Left lung (tissue), 10 donors: ENCODE results near the gene CNPY1. TPM values are rescaled to one million over a fixed set of nuclear protein-coding genes. Genes with fewer than 3 reads are reported as not detected.
"Not testable (repeated sequence)": the region's sequence is repeated elsewhere in the genome, so short reads cannot be mapped to it uniquely, and the experiment has no call there.

Experiments used
- ATAC-seq: fragments of 200-7000 bp; cut with Tn5 transposase; one replicate; pipeline ENCODE4 v1.9.1; 2020; ENCODE audit warnings: moderate library complexity
- DNase-seq, 4 donors: peaks; one replicate each; pipeline ENCODE4 v3.0.0-alpha.2; 2013 to 2020
- H3K27ac ChIP-seq, 2 donors: fragments of 200-600 bp; sonication (generic) in 1 of 2; one replicate each; pipeline versions ENCODE4 v1.5.0 to v1.8.0; 2020 to 2021
- H3K27me3 ChIP-seq, 2 donors: fragments of 200-600 bp; sonication (generic) in 1 of 2; one replicate each; pipeline versions ENCODE4 v1.5.0 to v1.8.0; 2020 to 2021
- H3K36me3 ChIP-seq, 2 donors: fragments of 200-600 bp; sonication (generic) in 1 of 2; one replicate each; pipeline versions ENCODE4 v1.5.0 to v1.8.0; 2020 to 2021
- H3K4me1 ChIP-seq, 2 donors: fragments of 200-600 bp; one replicate each; pipeline ENCODE4 v1.8.0; 2021
- H3K4me3 ChIP-seq, 2 donors: fragments of 200-600 bp; sonication (generic) in 1 of 2; one replicate each; pipeline versions ENCODE4 v1.5.0 to v1.8.0; 2020 to 2021; ENCODE audit warnings: mild to moderate bottlenecking in 1 of 2
- H3K9me3 ChIP-seq, 2 donors: fragments of 200-600 bp; sonication (generic) in 1 of 2; one replicate each; pipeline versions ENCODE4 v1.5.0 to v1.8.0; 2020 to 2021
- CTCF ChIP-seq, 2 donors: fragments of 200-600 bp; sonication (generic) in 1 of 2; IDR thresholded peaks; one replicate each; pipeline versions ENCODE4 v1.5.0 to v1.8.0; 2021; ENCODE audit warnings: antibody characterized with exemption in 2 of 2
- intact Hi-C, 2 donors: fragments of 100-400 bp; cut with DNase I; formaldehyde crosslinking; loops; one replicate each; pipeline versions ENCODE4 v1.11.2 to v1.14.2; 2022
- polyA plus RNA-seq, 6 donors: library from polyadenylated mRNA; unstranded; fragments of 120-200 nt; gene quantifications; one replicate each; pipeline ENCODE4 v1.2.1, GENCODE V29; 2013; ENCODE audit not compliant: insufficient read length in 6 of 6
- total RNA-seq, 2 donors: library from RNA; stranded (reverse); fragmentation: NEBNext Ultra II Directional; extraction: Animal tissue kit (Norgen Biotek cat#: 25700); gene quantifications; one replicate each; pipeline ENCODE4 v1.2.1, GENCODE V29; 2021
- donor health status: DM: no; HTN: yes; CAD: no.
- donor health status: DM: no; HTN: no; CAD: no.

CNPY1 gene
- total and polyA plus RNA-seq, 8 donors: not detected

GRCh38 chr7:155521007-155521742 lies 25.2 kb downstream of the CNPY1 start:
- H3K9me3 ChIP-seq: no peaks in the 10 kb centered on the region
- no peak overlapping the region for H3K4me3 ChIP-seq
- intact Hi-C loops: no loop called here
- H3K4me1 ChIP-seq: no peaks in the 10 kb centered on the region
- H3K27me3 ChIP-seq: peaks cover 5 to 89% of the 10 kb centered on the region in 2 donors
- no peak for ATAC-seq
- no peaks in the 10 kb centered on the region for H3K36me3 ChIP-seq
- DNase-seq: no peak
- no peak overlapping the region for H3K27ac ChIP-seq
- no peak for TF ChIP-seq CTCF (IDR thresholded peaks at IDR 0.05)

- DNase-seq: no peak
- no peaks in the 10 kb centered on the region for H3K36me3 ChIP-seq
- no peaks in the 10 kb centered on the region for H3K9me3 ChIP-seq
- ATAC-seq: no peak
- H3K27me3 ChIP-seq: peaks cover 5 to 89% of the 10 kb centered on the region in 2 donors
- H3K4me3 ChIP-seq: no peak overlapping the region
- TF ChIP-seq CTCF (IDR thresholded peaks at IDR 0.05): no peak
- intact Hi-C loops: no loop called here
- H3K27ac ChIP-seq: no peak overlapping the region
- H3K4me1 ChIP-seq: no peaks in the 10 kb centered on the region
Observed at GRCh38 chr7:155520114-155520513, 26.2 kb downstream of the CNPY1 start.

GRCh38 chr7:155519358-155519757 lies 27.0 kb downstream of the CNPY1 start:
- DNase-seq, H3K4me3 ChIP-seq, H3K36me3 ChIP-seq, H3K27ac ChIP-seq, intact Hi-C loops, H3K4me1 ChIP-seq, ATAC-seq, H3K9me3 ChIP-seq: not testable (repeated sequence)
- H3K27me3 ChIP-seq: peaks cover 11 to 94% of the 10 kb centered on the region in 2 donors

GRCh38 chr7:155518633-155519032 lies 27.7 kb downstream of the CNPY1 start:
- ATAC-seq (no peak), DNase-seq (no peak)
- Histone ChIP-seq H3K36me3 (no peaks in the 10 kb centered on the region), H3K27me3 (peaks cover 15 to 95% of the 10 kb centered on the region in 2 donors), H3K4me1 (no peaks in the 10 kb centered on the region), H3K9me3 (no peaks in the 10 kb centered on the region), H3K27ac (no peak overlapping the region), H3K4me3 (no peak overlapping the region)
- TF ChIP-seq CTCF (IDR thresholded peaks at IDR 0.05): no peak
- intact Hi-C loops: no loop called here

- no peaks in the 10 kb centered on the region for H3K4me1 ChIP-seq
- no peak for TF ChIP-seq CTCF (IDR thresholded peaks at IDR 0.05)
- intact Hi-C loops: no loop called here
- DNase-seq (no peak), ATAC-seq (no peak)
- no peak overlapping the region for H3K4me3 ChIP-seq
- peaks cover 21 to 95% of the 10 kb centered on the region in 2 donors for H3K27me3 ChIP-seq
- H3K36me3 ChIP-seq: no peaks in the 10 kb centered on the region
- no peak overlapping the region for H3K27ac ChIP-seq
- H3K9me3 ChIP-seq: no peaks in the 10 kb centered on the region
Observed at GRCh38 chr7:155517969-155518368, 28.4 kb downstream of the CNPY1 start.

- H3K4me3 ChIP-seq: no peak overlapping the region
- H3K36me3 ChIP-seq: no peaks in the 10 kb centered on the region
- no peak for TF ChIP-seq CTCF (IDR thresholded peaks at IDR 0.05)
- H3K27ac ChIP-seq: no peak overlapping the region
- no peaks in the 10 kb centered on the region for H3K9me3 ChIP-seq
- peaks cover 25 to 97% of the 10 kb centered on the region in 2 donors for H3K27me3 ChIP-seq
- intact Hi-C loops: no loop called here
- H3K4me1 ChIP-seq: no peaks in the 10 kb centered on the region
- ATAC-seq (no peak), DNase-seq (no peak)
Observed at GRCh38 chr7:155517452-155517851, 28.9 kb downstream of the CNPY1 start.
